HepG2 (cell line): Measurements from ENCODE around the gene CUEDC2. TPM values are rescaled to one million over a fixed set of nuclear protein-coding genes. Genes with fewer than 3 reads are reported as not detected.
A peak's percentile ranks its signal among the peaks of the same experiment; 100 is the strongest.

ENCODE experiments used
- ATAC-seq: fragments of 200-7000 bp; cut with Tn5 transposase; 3 replicates; pipeline ENCODE4 v1.9.1; 2020; ENCODE audit warnings: mild to moderate bottlenecking, moderate library complexity
- BruUV-seq: library from RNA; stranded (reverse); fragments of 400-500 nt; replicated peaks from 2 replicates; lab custom pipeline; 2021; lab: Mats Ljungman, UMichigan
- CTCF ChIA-PET: fragments of 300-600 bp; formaldehyde crosslinking; extraction: SDS; loops from one replicate; lab custom pipeline; 2021; ENCODE audit warnings: low total read pairs, inconsistent platforms, low intra/inter-chr PET ratio; lab: Yijun Ruan, JAX
- POLR2A ChIA-PET: fragments of 350-600 bp; sonication (Branson Sonifier 250); formaldehyde crosslinking; loops from one replicate; lab custom pipeline; 2020; ENCODE audit warnings: antibody characterized with exemption, inconsistent platforms; lab: Yijun Ruan, JAX
- DNase-seq: peaks from one replicate; pipeline ENCODE4 v3.0.0-alpha.2; 2015; ENCODE audit warnings: low spot score
- FAIRE-seq: peaks from 3 replicates; lab custom pipeline; 2011; peaks lifted over from hg19 to GRCh38; lab: Jason Lieb, UNC
- H2AFZ ChIP-seq: one replicate; pipeline ENCODE4 v1.6.1; 2011; ENCODE audit warnings: low read length, inconsistent platforms
- H3K27ac ChIP-seq: fragments of 300-600 bp; 3 replicates; pipeline ENCODE4 v1.8.0; 2011; ENCODE audit warnings: mixed run types, mild to moderate bottlenecking, mixed read lengths, low read length, inconsistent platforms; ENCODE audit not compliant: insufficient read depth; ENCODE audit errors: extremely low read length
- H3K27me3 ChIP-seq, 2 experiments: fragments of 200-600 bp in 1 of 2; 2 replicates in 1 of 2; 3 replicates in 1 of 2; pipeline versions ENCODE4 v1.6.0 to v1.8.0; 2011; ENCODE audit warnings: low read length in 2 of 2, mild to moderate bottlenecking in 2 of 2, moderate library complexity in 2 of 2, inconsistent platforms in 1 of 2; ENCODE audit not compliant: insufficient read depth in 2 of 2, control insufficient read depth in 1 of 2
- H3K36me3 ChIP-seq, 2 experiments: fragments of 200-600 bp in 1 of 2; replicated peaks in 1 of 2; 2 replicates in 1 of 2; 3 replicates in 1 of 2; pipeline versions ENCODE4 v1.5.1 to v1.8.0; 2011; ENCODE audit warnings: low read length in 2 of 2, inconsistent platforms in 1 of 2; ENCODE audit not compliant: insufficient read depth in 2 of 2, control insufficient read depth in 1 of 2
- H3K4me1 ChIP-seq: 2 replicates; pipeline ENCODE4 v1.5.1; 2012; ENCODE audit warnings: low read length, inconsistent platforms; ENCODE audit not compliant: insufficient read depth
- H3K4me2 ChIP-seq: 2 replicates; pipeline ENCODE4 v1.6.0; 2011; ENCODE audit warnings: low read depth, low read length, inconsistent platforms
- H3K4me3 ChIP-seq, 3 experiments: fragments of 200-600 bp in 1 of 3; sonication (generic), shearing (Covaris generic) in 1 of 3; replicated peaks in 1 of 3; 2 replicates each; pipeline ENCODE4 v1.5.1; 2011 to 2016; ENCODE audit warnings: low read length in 3 of 3, inconsistent platforms in 2 of 3, low read depth in 2 of 3, mild to moderate bottlenecking in 2 of 3, control low read depth in 1 of 3, mixed read lengths in 1 of 3; ENCODE audit not compliant: insufficient read depth in 1 of 3
- H3K79me2 ChIP-seq: one replicate; pipeline ENCODE4 v1.6.1; 2011; ENCODE audit warnings: low read length, inconsistent platforms; ENCODE audit not compliant: insufficient read depth
- H3K9ac ChIP-seq: 2 replicates; pipeline ENCODE4 v1.6.0; 2011; ENCODE audit warnings: mild to moderate bottlenecking, low read depth, low read length, inconsistent platforms; ENCODE audit not compliant: insufficient read depth
- H3K9me3 ChIP-seq: 2 replicates; pipeline ENCODE4 v1.5.1; 2012; ENCODE audit warnings: mild to moderate bottlenecking, low read length
- H4K20me1 ChIP-seq: 2 replicates; pipeline ENCODE4 v1.6.0; 2011; ENCODE audit warnings: inconsistent platforms, mild to moderate bottlenecking, low read length, moderate library complexity; ENCODE audit not compliant: insufficient read depth
- HNRNPL ChIP-seq: fragments of 200-400 bp; formaldehyde crosslinking; IDR thresholded peaks from 2 replicates; pipeline ENCODE4 v1.6.1; 2017; ENCODE audit warnings: mild to moderate bottlenecking, low read depth, low read length
- HNRNPLL ChIP-seq: fragments of 200-400 bp; formaldehyde crosslinking; IDR thresholded peaks from 2 replicates; pipeline ENCODE4 v1.6.1; 2017; ENCODE audit warnings: mild to moderate bottlenecking, low read depth, low read length; ENCODE audit not compliant: poor library complexity, severe bottlenecking
- RAD51 ChIP-seq: fragments of 450-650 bp; IDR thresholded peaks from 2 replicates; pipeline ENCODE4 v1.6.1; 2016; ENCODE audit warnings: borderline replicate concordance
- SIN3B ChIP-seq: fragments of 150-350 bp; IDR thresholded peaks from 2 replicates; pipeline ENCODE4 v1.6.1; 2014; ENCODE audit warnings: low read length
- ZNF777 ChIP-seq: sonication (generic); formaldehyde crosslinking; IDR thresholded peaks from 2 replicates; pipeline ENCODE4 v1.4.0; 2020; ENCODE audit warnings: missing genetic modification reagents
- WGBS: methylation state at CpG from one replicate; pipeline ENCODE4 v1.1.6; 2017; ENCODE audit warnings: low lambda C conversion rate; 5-methylcytosine and 5-hydroxymethylcytosine counted together
- in situ Hi-C: cut with HindIII; loops from 2 replicates; pipeline ENCODE4 v1.10.0; 2017; ENCODE audit warnings: low pct_unique_long_range_greater_than_20kb; ENCODE audit not compliant: extremely low pct_ligation_motif_present
- intact Hi-C: fragments of 100-400 bp; cut with micrococcal nuclease; formaldehyde crosslinking; loops from one replicate; pipeline ENCODE4 v1.10.0; 2022; ENCODE audit not compliant: unreplicated experiment
- polyA plus RNA-seq, 8 experiments: library from polyadenylated mRNA; depleted of rRNA in 3 of 8; stranded (reverse) in 7 of 8; unstranded in 1 of 8; fragments of >200 nt; fragmentation: Illumina TruSeq in 4 of 8; extraction: Trizol in 4 of 8; gene quantifications; 2 replicates each; pipeline versions ENCODE4 v1.2.1 to v1.2.3, GENCODE V29; 2011 to 2016; ENCODE audit warnings: low read depth in 4 of 8, missing spikeins in 1 of 8, mixed read lengths in 1 of 8; ENCODE audit not compliant: insufficient read depth in 1 of 8
- total RNA-seq, 5 experiments: library from RNA; depleted of rRNA; stranded (reverse); fragments of >200 nt; fragmentation: Illumina TruSeq; extraction: Trizol; gene quantifications; 2 replicates each; pipeline ENCODE4 v1.2.3, GENCODE V29; 2016; ENCODE audit warnings: low read depth in 1 of 5
- TF ChIP-seq, protein P1 (sequence below): sonication (generic); formaldehyde crosslinking; IDR thresholded peaks from 2 replicates; pipeline ENCODE4 v1.4.0; 2020; ENCODE audit warnings: missing genetic modification reagents
- TF ChIP-seq, protein P2 (sequence below): sonication (generic); formaldehyde crosslinking; IDR thresholded peaks from 2 replicates; pipeline ENCODE4 v1.5.1; 2020; ENCODE audit warnings: mild to moderate bottlenecking, missing genetic modification reagents, moderate library complexity
- TF ChIP-seq, protein P3 (sequence below): sonication (generic); formaldehyde crosslinking; IDR thresholded peaks from 2 replicates; pipeline ENCODE4 v1.8.1; 2023; ENCODE audit warnings: mild to moderate bottlenecking, moderate library complexity, missing genetic modification reagents
- TF ChIP-seq, protein P4 (sequence below): sonication (generic); formaldehyde crosslinking; IDR thresholded peaks from 2 replicates; pipeline ENCODE4 v1.9.0; 2022; ENCODE audit warnings: missing genetic modification reagents, mild to moderate bottlenecking, borderline replicate concordance
- TF ChIP-seq, protein P5 (sequence below): sonication (generic); formaldehyde crosslinking; IDR thresholded peaks from 2 replicates; pipeline ENCODE4 v1.4.0; 2020; ENCODE audit warnings: missing genetic modification reagents

Gene CUEDC2
- total and polyA plus RNA-seq, 2 of the 13 experiments (the other 11 are each of a cell fraction or from before 2014, with no cell fraction given): 13.1 to 18.4 TPM

DNA sequence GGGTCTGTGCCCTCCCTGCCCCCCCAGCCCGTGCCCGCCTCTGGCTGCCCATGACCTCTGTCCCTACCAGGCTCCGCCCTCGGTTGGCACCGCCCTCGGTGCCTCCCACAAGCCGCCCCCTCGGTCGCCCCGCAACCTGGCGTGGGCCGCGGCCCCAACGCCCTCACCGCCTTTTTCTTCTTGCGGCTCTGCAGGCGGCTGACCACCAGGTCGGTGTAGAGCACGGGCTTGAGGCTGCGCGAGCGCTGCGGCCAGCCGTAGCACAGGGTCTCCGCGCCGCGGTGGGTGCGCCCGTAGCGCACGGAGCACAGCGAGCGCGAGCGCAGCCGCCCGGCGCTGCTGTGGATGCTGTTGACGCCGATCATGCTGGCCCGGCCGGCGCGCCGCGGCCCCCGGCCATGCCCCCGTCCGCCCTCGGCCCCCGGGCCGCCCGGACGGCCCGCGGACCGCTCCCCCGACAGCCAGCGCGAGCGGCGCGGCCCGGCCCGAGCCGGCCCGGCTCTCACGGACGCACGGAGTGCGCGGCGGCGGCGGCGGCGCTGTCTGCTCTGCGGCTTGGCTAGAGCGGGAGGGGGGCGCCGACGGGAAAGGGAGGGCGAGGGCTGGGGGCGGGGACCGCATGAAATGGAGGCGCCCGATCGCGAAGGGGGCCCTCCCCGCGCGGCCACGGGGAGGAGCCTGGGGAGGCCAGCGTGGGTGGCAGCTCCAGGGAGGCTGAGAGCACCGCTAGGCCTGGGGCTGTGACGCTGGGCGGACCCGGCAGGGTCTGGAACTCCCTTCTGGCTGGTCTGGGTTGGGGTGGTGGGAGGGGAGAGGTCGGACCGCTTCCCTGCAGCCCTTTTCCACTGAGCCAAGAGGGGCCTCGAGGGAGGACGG is 23.4 kb downstream of the CUEDC2 start:
- POLR2A ChIA-PET: interaction anchor here (1.0 to 1.3 kb wide), 2 partner anchors 15 to 41 kb away, joined by 3 read pairs; no protein-coding TSS in a partner anchor
- in situ Hi-C loops: loop anchor here (10.0 kb wide), 1 partner anchor 66 kb away; no protein-coding TSS in a partner anchor
- CTCF ChIA-PET: no interaction called here
- no TSS peak for BruUV-seq
- Histone ChIP-seq H3K27me3 (peaks cover 25 to 72% of the 10 kb centered on the region in 2 experiments), H3K36me3 (no peaks in the 10 kb centered on the region), H3K4me2 (peak overlapping the region; percentile 61), H2AFZ (no peak overlapping the region), H3K9ac (no peak overlapping the region), H3K9me3 (no peaks in the 10 kb centered on the region), H4K20me1 (peaks cover 4% of the 10 kb centered on the region; the same call in 1 of the 2 replicates), H3K27ac (no peak overlapping the region), H3K79me2 (no peaks in the 10 kb centered on the region), H3K4me1 (peaks cover 19% of the 10 kb centered on the region), H3K4me3 (peak overlapping the region; percentile 42 to 64 (median 58); a peak in 4 of 6 replicates)
- FAIRE-seq (no peak), ATAC-seq (peak; percentile 34), DNase-seq (no peak)
- intact Hi-C loops: no loop called here
- under 1% methylated on average over 31 of the region's 103 CpGs for WGBS
- TF ChIP-seq ZNF777 (CRISPR knock-in tag) (peak; percentile 72; the same call in 1 of the 2 replicates), SIN3B (no peak), HNRNPL (0 out of 2 replicates have a peak, but pooled peaks have one; percentile 57), HNRNPLL (peak; percentile 99), RAD51 (no peak)
- TF ChIP-seq, protein P1, sequence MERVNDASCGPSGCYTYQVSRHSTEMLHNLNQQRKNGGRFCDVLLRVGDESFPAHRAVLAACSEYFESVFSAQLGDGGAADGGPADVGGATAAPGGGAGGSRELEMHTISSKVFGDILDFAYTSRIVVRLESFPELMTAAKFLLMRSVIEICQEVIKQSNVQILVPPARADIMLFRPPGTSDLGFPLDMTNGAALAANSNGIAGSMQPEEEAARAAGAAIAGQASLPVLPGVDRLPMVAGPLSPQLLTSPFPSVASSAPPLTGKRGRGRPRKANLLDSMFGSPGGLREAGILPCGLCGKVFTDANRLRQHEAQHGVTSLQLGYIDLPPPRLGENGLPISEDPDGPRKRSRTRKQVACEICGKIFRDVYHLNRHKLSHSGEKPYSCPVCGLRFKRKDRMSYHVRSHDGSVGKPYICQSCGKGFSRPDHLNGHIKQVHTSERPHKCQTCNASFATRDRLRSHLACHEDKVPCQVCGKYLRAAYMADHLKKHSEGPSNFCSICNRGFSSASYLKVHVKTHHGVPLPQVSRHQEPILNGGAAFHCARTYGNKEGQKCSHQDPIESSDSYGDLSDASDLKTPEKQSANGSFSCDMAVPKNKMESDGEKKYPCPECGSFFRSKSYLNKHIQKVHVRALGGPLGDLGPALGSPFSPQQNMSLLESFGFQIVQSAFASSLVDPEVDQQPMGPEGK (CRISPR knock-in tag): 0 out of 2 replicates have a peak, but pooled peaks have one; percentile 36
- TF ChIP-seq, protein P2, sequence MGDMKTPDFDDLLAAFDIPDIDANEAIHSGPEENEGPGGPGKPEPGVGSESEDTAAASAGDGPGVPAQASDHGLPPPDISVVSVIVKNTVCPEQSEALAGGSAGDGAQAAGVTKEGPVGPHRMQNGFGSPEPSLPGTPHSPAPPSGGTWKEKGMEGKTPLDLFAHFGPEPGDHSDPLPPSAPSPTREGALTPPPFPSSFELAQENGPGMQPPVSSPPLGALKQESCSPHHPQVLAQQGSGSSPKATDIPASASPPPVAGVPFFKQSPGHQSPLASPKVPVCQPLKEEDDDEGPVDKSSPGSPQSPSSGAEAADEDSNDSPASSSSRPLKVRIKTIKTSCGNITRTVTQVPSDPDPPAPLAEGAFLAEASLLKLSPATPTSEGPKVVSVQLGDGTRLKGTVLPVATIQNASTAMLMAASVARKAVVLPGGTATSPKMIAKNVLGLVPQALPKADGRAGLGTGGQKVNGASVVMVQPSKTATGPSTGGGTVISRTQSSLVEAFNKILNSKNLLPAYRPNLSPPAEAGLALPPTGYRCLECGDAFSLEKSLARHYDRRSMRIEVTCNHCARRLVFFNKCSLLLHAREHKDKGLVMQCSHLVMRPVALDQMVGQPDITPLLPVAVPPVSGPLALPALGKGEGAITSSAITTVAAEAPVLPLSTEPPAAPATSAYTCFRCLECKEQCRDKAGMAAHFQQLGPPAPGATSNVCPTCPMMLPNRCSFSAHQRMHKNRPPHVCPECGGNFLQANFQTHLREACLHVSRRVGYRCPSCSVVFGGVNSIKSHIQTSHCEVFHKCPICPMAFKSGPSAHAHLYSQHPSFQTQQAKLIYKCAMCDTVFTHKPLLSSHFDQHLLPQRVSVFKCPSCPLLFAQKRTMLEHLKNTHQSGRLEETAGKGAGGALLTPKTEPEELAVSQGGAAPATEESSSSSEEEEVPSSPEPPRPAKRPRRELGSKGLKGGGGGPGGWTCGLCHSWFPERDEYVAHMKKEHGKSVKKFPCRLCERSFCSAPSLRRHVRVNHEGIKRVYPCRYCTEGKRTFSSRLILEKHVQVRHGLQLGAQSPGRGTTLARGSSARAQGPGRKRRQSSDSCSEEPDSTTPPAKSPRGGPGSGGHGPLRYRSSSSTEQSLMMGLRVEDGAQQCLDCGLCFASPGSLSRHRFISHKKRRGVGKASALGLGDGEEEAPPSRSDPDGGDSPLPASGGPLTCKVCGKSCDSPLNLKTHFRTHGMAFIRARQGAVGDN (CRISPR knock-in tag): peak; percentile 38; the same call in 1 of the 2 replicates
- TF ChIP-seq, protein P3, sequence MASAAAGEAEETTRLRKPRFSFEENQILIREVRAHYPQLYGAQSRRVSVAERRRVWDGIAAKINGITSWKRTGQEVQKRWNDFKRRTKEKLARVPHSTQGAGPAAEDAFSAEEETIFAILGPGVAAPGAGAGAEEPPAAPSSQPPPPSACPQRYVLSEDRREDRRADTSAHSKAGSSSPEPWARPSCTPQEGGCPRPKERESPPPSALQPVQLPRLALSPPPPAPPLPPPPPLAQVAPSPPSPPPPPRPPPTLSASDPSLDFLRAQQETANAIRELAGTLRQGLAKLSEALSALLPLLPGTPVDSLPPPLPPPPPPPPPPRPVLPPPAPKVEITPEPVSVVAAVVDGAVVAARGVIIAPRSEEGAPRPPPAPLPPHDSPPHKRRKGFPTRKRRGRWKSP (CRISPR knock-in tag): peak; percentile 93; the same call in 1 of the 2 replicates
- TF ChIP-seq, protein P4, sequence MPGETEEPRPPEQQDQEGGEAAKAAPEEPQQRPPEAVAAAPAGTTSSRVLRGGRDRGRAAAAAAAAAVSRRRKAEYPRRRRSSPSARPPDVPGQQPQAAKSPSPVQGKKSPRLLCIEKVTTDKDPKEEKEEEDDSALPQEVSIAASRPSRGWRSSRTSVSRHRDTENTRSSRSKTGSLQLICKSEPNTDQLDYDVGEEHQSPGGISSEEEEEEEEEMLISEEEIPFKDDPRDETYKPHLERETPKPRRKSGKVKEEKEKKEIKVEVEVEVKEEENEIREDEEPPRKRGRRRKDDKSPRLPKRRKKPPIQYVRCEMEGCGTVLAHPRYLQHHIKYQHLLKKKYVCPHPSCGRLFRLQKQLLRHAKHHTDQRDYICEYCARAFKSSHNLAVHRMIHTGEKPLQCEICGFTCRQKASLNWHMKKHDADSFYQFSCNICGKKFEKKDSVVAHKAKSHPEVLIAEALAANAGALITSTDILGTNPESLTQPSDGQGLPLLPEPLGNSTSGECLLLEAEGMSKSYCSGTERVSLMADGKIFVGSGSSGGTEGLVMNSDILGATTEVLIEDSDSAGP (CRISPR knock-in tag): peak; percentile 35; the same call in 1 of the 2 replicates
- TF ChIP-seq, protein P5, sequence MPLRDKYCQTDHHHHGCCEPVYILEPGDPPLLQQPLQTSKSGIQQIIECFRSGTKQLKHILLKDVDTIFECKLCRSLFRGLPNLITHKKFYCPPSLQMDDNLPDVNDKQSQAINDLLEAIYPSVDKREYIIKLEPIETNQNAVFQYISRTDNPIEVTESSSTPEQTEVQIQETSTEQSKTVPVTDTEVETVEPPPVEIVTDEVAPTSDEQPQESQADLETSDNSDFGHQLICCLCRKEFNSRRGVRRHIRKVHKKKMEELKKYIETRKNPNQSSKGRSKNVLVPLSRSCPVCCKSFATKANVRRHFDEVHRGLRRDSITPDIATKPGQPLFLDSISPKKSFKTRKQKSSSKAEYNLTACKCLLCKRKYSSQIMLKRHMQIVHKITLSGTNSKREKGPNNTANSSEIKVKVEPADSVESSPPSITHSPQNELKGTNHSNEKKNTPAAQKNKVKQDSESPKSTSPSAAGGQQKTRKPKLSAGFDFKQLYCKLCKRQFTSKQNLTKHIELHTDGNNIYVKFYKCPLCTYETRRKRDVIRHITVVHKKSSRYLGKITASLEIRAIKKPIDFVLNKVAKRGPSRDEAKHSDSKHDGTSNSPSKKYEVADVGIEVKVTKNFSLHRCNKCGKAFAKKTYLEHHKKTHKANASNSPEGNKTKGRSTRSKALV (CRISPR knock-in tag): peak; percentile 83
